Eye (tissue), 1 donor: ENCODE measurements around the gene AP2S1.
"Not testable (repeated sequence)": the region's sequence is repeated elsewhere in the genome, so short reads cannot be mapped to it uniquely, and the experiment has no call there.

ENCODE experiments used
- DNase-seq: peaks from one replicate; pipeline ENCODE4 v3.0.0-alpha.2; 2015

The AP2S1 gene

DNA sequence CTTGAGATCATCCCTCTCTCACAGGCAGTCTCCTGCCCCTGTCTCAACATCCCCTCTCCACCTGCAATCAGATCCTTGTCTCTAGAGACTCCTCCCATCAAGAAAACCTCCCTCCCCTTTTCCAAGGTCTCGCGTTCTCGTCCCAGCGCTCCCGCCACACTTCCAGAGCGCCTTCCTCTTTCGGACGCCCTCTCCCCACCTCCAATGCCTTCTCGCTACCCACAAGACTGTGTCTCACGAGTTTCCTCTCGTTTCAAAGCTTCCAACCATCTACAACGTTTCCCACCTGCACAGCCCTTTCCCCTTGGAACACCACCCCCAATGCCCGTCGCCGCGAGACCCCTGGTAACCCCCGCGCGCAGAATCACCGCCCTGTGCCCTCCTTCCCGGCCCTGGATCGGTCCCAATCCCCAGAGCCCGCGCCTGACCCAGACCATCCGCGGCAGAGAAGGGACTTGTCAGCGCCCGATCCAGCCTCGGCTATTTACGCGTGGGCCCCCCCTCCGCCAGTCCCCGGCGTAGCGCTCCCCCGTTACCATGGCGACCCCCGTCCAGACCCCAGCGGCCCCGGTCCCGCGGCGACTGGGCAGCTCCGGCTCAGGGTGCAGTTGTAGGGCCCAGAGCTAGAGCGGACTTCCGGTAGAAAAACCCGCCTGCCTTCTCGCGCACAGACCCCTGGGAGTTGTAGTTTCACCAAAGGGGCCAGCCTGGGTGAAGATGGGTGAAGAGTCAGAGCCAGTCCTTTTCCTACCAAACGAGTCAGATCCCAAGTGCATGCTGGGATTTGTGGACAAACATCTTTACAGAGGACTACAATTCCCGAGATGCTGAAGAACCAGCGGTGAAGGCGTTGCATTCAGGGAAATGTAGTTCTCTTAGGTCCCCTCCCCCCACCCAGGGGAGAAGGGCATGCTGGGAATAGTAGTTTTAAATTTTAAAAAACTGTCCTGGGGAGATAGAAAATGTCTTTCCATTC, at the start of gene AP2S1:
Gene AP2S1 (minus strand): TSS at position 619 of the 976 bp plus-strand sequence. CDS start 80 bp downstream, at position 539.
- peak; percentile 100 for DNase-seq

DNA sequence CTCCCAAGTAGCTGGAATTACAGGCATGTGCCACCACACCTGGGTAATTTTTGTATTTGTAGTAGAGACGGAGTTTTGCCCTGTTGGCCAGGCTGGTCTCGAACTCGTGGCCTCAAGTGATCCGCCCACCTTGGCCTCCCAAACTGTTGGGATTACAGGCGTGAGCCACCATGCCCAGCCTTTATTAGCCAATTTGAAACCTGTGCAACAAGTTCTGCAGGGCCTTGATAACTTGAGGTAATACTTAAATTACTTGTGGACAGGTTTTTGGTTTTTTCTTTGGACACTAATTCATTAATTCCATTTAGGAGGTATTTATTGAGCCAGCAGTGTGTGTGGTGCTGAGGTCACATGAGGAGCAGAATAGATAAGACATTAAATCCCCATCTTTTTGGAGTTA, 49.7 kb upstream of the AP2S1 start:
- DNase-seq, result no peak

DNA sequence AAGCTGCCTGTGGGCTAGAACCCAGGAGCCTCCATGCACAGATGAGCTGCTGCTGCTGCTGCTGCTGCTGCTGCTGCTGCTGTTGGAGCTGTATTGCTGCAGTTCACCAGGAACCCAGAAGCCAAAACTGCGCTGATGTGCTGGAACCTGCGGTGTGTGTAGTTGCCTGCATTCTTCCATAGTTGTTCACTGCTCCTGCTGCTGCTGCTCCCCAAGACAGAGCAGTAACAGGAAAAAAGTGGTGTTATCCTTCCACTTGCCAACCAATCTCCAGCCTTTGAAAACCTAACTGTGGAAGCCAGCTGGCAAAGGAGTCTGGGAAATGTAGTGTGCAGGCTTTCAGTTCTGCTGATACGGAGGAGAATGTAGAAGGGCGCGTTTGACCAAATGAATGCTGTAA, 48.1 kb upstream of the AP2S1 start:
- DNase-seq, result no peak

DNA sequence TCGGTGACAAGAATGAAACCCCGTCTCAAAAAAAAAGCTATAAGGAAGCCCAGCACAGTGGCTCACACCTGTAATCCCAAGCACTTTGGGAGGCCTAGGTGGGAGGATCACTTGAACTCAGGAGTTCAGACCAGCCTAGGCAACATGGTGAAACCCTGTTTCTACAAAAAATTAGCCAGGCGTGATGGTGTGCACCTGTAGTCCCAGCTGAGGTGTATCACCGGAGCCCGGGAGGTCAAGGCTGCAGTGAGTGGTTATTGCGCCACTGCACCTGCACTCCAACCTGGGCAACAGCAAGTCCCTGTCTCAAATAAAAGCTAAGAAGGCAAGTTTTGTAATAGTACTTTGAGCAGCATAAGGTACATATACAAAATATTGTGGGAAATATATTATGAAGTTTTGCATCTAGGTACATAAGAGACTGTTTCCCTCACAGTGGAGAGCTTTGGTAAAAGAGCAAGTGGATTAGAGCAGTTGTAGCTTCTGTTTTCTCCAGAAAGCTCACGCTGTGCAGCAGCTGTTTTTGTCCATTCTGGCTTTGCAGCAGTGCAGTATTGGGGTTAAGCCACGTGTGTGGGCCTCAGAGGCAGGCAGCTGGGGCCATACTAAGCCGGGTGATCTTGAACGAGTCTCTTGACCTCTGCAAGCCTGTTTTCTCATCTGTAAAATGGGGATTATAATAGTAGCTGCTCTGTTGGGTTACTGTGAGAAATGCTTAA, 45.6 kb upstream of the AP2S1 start:
- DNase-seq, result peak; percentile 64

DNA sequence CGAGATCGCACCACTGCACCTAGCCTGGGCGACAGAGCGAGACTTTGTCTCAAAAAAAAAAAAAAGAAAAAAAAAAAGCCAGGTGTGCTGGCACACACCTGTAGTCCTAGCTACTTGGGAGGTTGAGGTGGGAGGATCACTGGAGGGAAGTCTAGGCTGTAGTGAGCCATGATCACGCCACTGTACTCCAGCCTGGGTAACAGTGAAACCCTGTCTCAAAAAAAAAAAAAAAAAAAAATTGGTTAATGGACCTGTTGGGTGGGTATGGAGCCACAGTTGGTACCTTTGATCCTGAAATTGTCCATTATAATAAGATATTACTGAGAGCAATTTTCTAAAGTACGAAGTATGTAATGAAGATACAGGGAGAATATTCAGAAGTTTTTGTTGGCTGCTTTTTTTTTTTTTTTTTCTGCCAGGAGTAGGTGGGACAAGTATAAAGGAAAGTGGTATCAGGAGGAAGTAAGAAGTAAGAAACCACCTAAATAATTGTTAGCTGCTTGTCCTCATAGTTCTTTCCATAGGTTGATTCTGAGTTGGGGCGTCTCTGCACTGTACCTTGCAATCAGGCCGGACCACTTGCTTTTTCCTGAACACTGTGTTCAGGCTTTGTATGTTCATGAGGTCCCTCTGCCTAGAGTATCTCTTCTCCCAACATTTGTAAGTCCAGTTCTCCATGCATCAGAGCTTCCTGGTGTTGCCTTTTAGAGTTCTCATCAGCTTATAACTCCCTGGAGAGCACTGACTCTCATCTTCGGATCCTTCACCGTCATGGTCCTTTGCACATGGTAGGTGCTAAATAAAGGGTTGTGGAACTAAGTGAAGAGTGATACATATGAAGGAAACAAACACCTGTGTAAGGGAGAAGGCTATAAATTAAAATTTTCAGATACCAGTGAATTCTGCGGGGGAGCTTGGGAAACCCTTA, 41.9 kb upstream of the AP2S1 start:
- no peak for DNase-seq

DNA sequence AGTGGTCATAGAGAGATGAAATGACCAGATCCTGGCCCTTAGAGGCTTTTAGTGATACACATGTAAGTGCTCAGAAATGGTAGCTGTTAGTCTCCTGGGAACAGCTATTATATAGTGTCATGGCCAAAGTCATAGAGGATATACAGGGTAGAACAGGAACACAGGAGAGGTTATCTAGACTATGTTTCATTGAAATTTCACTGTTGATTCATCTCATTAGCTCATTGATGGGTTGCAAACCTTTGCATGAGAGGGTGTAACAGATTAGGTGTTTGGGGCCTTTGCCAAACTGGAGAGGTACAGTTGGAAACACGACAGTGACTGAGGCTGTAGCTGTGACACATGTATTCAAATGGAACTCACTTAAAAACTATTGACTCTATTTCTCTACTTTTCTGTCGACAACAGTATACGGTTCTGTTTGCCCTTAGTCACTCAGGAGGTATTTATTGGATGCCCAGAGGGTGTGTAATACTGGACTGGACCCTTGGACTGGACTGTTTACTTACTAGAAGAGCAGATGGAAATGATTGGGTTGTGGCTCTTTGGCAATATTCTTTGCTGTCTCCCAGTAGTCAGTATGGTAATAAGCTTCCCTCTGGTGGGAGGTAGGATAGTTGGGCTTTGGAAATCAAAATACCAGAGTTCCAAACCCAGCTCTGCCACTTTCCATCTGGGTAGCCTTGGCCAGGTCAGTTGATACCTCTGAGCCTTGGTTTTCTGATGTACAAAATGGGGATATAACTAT, 40.0 kb upstream of the AP2S1 start:
- DNase-seq, result no peak

DNA sequence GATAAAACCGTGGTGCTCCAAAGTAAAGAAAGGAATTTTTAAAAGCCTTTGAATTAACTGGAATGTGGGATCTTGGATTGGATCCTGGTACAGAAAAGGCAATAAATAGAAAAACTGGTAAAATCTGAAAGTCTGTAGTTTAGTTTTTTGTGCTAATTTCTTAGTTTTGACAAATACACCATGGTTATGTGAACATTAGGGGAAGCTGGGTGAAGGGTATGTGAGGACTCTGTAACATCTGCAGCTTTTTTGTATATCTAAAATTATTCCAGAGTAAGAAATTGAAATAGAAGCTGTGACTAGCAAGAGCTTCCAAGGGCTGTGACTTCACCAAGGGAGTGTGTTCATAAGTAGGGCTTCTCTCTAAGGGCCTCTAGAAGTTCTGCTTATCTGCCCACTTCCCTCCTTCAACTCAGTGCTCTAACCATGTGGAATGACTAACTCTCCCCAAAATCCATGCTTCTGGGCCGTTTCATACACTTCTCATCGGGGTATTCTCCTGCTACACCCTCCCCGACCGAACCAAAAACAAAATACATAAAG, 36.7 kb upstream of the AP2S1 start:
- no peak for DNase-seq

DNA sequence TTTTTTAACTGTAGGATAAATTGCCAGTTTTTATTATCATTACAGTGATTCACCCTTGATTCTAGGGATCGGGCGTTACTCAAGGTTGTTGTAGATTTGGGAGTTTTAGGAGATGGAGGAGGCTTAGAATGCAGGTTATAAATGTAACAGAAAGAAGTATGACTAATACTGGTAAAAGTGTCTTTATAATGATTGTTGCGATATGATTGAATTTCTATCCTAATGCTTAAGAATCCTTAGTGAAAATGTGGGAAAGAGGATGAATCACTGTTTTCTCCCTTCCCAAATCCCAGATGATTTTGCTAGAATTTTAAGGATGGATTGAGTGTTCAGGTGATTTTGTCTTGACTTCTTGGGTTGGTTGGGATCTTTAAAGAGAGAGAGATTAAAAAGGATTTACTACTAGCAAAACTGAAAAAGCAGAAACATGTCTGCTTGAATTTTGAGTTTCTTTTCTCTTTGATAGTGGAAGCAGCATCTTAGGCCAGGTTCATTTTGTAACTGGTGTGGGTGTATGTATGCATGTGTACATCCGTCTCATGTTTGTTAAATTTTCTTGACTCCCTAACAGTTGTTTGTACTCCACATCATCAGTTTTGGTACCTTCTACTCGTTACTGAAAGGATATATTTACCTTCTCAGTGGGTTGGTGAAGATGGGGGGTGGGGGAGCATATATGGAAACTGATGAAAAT, 36.0 kb upstream of the AP2S1 start:
- DNase-seq, result no peak

DNA sequence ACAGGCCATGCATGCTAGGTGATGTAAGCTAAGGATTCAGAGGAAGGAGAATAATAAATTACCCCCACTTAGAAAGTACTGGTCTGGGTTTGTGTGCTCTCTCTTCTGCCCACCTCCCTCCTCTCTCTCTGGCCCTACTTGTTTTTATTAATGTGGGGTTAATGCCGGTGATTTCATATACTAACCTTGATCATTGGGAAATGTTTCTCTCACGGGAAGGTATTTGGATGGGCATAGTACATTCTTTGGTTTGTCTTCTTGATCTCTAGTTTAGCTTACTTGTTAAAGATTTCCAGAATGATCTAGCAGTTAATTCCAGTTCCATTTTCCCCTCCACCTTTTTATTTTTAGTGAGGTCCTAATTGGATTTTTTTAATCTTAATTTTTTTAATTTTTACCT, 34.8 kb upstream of the AP2S1 start:
- no peak for DNase-seq

DNA sequence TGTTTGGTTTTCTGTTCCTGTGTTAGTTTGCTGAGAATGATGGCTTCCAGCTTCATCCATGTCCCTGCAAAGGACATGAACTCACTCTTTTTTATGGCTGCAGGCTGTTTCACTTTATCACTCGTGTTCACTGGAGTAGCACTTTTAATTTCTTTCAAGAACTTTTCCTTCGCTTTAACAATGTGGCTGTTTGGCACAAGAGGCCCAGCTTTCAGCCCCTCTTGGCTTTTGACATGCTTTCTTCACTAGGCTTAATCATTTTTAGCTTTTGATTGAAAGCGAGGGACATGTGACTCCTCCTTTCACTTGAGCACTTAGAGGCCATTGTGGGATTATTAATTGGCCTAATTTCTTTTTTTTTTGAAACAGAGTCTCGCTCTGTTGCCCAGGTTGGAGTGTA, 32.1 kb upstream of the AP2S1 start:
- DNase-seq, result not testable (repeated sequence)

DNA sequence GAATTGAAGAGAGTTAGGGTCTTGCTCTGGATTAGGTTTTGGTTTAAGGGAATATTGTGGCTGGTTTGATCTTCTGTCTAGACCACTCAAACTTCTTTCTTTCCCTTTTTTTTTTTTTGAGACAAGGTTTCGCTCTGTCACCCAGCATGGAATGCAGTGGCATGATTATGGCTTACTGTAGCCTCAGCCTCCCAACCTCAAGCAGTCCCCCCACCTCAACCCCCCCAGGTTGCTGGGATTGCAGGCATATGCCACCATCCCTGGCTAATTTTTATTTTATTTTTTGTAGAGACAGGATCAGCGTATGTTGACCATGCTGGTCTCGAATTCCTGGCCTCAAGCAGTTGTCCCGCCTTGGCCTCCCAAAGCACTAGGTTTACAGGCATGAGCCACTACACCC, 31.4 kb upstream of the AP2S1 start:
- no peak for DNase-seq

DNA sequence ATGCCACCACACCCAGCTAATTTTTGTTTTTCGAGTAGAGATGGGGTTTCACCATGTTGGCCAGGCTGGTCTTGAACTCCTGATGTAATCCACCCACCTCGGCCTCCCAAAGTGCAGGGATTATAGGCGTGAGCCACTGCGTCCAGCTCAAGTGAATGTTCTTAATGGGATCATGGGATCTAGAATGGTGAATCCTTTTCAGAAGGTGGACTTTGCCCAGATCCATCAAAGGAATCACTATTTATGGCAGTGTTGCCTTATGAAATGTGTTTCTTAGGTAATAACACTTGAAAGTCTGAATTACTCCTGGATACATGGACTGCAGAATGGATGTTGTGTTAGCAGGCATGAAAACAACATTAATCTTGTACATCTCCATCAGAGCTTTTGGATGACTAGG, 30.4 kb upstream of the AP2S1 start:
- no peak for DNase-seq

DNA sequence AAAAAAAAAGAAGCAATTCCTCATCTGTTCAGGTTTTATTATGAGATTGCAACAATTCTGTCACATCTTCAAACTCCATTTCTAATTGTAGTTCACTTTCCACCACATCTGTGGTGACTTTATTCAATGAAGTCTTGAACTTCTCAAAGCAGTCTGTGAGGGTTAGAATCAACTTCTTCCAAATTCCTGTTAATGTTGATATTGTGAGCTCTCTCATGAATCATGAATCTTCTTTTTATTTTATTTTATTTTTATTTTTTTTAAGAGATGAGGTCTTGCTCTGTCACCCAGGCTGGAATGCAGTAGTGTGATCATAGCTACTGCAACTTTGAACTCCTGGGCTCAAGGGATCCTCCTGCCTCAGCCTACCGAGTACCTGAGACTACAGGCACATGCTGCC, 29.8 kb upstream of the AP2S1 start:
- no peak for DNase-seq

DNA sequence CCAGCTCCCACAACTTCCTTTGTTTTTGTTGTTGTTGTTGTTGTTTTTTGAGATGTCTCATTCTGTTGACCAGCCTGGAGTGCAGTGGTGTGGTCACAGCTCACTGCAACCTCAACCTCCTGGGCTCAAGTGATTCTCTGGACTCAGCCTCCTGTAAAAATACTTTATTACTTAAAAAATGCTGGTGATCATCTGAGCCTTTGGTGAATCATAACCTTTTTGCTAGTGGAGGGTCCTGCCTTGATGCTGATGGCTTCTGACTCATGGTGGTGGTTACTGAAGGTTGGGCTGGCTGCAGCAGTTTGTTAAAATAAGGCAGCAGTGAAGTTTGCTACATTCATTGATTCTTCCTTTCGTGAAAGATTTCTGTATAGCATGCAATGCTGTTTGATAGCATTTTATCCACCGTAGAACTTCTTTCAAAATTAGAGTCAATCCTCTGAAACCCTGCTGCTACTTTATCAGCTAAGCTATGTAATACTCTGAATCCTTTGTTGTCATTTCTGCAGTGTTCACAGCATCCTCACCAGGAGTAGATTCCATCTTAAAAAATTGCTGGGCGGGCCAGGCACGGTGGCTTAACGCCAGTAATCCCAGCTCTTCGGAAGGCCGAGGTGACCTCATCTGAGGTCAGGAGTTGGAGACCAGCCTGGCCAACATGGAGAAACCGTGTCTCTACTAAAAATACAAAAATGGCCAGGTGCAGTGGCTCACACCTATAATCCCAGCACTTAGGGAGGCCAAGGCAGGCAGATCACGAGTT, 28.1 kb upstream of the AP2S1 start:
- no peak for DNase-seq

DNA sequence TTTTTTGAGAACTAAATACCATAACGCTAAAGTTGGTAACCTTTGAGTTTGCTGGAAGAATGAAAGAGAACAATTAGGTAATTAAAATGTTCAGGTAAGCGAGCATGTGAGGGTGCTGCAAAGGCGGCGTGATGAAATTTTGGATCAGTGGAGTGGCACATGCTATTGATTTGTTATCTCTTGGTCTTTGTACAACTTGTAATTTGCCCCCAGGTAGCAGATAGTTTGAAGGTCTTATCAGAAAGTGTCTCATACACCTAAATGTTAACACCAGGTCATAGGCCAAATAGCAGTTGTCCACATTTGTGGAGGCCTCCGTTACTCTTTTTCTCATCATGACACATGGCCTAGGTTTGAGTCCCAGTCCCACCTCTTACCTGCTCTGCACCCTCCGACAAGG, 25.0 kb upstream of the AP2S1 start:
- no peak for DNase-seq

DNA sequence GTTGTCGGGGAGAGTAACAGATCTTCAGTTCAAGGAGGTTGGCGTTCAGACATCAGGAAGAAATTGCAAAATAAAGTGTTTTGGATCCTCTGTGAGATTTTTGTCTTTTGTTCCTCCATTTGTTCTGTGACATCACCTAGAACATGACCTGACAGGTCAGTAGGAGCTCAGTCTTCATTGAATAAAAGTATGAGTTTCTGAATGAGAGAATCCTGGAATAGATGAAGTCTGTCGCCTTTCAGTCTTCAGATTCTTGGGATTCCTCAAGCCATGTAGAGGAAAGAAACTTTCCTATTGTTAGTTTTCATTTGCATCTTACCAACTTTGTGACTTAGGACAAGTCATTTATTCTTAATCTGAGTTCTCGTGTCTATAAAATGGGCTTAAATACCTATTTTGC, 24.6 kb upstream of the AP2S1 start:
- DNase-seq, result no peak

DNA sequence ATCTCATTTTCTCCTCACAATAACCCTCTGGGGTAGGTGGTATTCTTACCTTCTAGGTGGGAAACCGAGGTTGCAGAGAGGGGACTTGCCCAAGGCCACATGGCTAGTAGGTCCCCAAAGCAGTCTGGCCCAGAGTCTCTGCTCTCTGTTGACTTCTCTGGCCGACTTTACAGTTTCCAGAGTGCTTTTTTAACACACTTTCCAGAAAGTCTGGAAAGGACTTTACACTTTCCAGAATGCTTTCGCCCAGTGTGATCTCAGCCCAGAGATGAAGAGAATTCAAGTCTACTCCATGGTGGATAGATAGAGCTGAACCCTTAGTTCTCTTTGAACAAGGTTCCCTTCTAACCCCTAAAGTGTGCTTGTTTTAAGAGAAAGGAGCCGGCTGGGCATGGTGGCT, 22.3 kb upstream of the AP2S1 start:
- DNase-seq, result no peak

DNA sequence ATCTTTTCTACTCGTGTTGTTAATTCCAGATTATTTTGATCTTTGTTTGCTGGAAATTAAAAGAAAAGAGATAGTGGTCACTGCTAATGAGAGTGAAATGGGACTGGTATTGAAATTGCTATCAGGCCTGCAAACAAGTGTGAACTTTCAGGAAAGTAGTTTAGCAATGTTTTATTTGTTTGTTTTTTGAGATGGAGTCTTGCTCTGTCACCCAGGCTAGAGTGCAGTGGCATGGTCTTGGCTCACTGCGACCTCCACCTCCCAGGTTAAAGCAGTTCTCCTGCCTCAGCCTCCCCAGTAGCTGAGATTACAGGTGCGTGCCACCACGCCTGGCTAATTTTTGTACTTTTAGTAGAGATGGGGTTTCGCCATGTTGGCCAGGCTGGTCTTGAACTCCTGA, 20.5 kb upstream of the AP2S1 start:
- not testable (repeated sequence) for DNase-seq

DNA sequence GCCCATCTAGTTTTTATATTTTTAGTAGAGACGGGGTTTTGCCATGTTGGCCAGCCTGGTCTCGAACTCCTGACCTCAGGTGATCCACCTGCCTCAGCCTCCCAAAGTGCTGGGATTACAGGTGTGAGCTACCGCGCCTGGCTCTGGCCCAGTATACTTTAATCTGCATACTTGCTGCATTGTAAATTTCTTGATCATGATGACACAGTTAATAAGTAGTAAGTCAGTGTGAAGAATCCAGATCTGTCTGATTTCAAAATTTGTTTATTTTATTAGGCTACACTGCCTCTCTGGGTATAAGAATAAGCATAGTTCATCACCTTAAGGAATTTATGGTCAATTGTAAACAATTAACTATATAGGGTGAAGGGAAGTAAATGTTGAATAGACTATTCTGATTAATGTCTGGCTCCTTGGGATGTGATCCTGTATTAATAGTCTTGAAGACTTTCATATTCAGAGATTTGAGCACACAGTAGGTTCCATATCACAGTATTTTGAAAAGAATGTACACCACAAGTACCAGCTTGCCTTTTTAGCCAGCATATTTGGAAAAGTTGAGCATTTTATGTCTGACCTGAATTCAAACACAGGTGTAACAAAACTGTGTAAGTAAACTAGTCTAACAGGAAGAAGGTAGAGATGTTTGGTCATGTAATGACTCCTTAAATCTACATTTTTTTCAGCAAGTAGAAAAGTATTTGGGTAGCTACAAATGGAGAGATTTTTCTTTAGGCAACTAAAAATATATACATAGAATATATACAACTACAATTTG, 17.6 kb upstream of the AP2S1 start:
- DNase-seq, result no peak

DNA sequence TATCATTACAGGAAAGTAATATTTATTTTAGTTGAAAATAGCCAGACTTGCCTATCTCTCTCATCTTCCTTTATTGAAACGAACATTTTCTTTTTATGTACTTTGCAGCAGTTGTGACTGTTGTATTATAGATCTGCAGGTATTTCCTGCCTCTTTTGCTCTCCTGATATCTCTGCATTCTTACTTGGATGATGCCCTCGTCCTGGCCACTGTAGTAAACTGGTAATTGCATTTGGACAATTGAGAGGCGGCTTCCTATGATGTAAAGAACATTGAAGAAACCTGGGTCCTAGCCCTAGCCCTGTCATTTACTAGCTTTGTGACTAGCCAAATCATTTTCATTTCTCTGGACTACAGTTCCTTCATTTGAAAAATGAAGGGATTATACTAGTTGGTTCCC, 16.5 kb upstream of the AP2S1 start:
- DNase-seq, result no peak
